Frontal cortex (tissue), 4 donors: Measurements from ENCODE around the gene SLC28A2. TPM values are rescaled to one million over a fixed set of nuclear protein-coding genes. Genes with fewer than 3 reads are reported as not detected.
"Not testable (repeated sequence)": the region's sequence is repeated elsewhere in the genome, so short reads cannot be mapped to it uniquely, and the experiment has no call there.

Source experiments
- DNase-seq, 2 donors: peaks; one replicate each; pipeline ENCODE4 v3.0.0; 2012; ENCODE audit warnings: low spot score in 2 of 2
- FAIRE-seq: peaks from 2 replicates; lab custom pipeline; 2012; peaks lifted over from hg19 to GRCh38; lab: Jason Lieb, UNC
- total RNA-seq: library from RNA; depleted of rRNA; stranded (reverse); fragments of >200 nt; gene quantifications from one replicate; pipeline ENCODE4 v1.2.3, GENCODE V29; 2014
- donor health status: control.
- donor health status: control.
- donor health status: control.

Gene SLC28A2
- not detected for total RNA-seq

- FAIRE-seq (no peak), DNase-seq (no peak)
These were observed at the start of gene SLC28A2 for GRCh38 chr15:45251888-45252287. SLC28A2 (plus strand) TSS chr15:45252234; CDS start chr15:45253216, 982 bp downstream.

- FAIRE-seq (no peak), DNase-seq (no peak)
These were observed 48.9 kb upstream of the SLC28A2 start for GRCh38 chr15:45203182-45203581.

- no peak for FAIRE-seq
- DNase-seq, result no peak
These were observed 46.8 kb upstream of the SLC28A2 start for GRCh38 chr15:45205192-45205591.

GRCh38 chr15:45212493-45212892 lies 39.5 kb upstream of the SLC28A2 start:
- FAIRE-seq (no peak), DNase-seq (no peak)

GRCh38 chr15:45221053-45221599 lies 30.9 kb upstream of the SLC28A2 start:
- FAIRE-seq, result no peak

GRCh38 chr15:45221967-45222366 lies 30.1 kb upstream of the SLC28A2 start:
- DNase-seq (no peak), FAIRE-seq (no peak)

More at GRCh38 chr15:45221053-45221599, 30.9 kb upstream of the SLC28A2 start:
- no peak for DNase-seq

- no peak for FAIRE-seq
These were observed 27.3 kb upstream of the SLC28A2 start for GRCh38 chr15:45224621-45225217.

GRCh38 chr15:45225506-45226273 lies 26.3 kb upstream of the SLC28A2 start:
- no peak for DNase-seq
- FAIRE-seq, result no peak

More at GRCh38 chr15:45224621-45225217, 27.3 kb upstream of the SLC28A2 start:
- DNase-seq, result no peak

GRCh38 chr15:45228931-45229330 lies 23.1 kb upstream of the SLC28A2 start:
- no peak for FAIRE-seq
- no peak for DNase-seq

- DNase-seq, result no peak
- FAIRE-seq, result no peak
These were observed 21.6 kb upstream of the SLC28A2 start for GRCh38 chr15:45230245-45230965.

- no peak for FAIRE-seq
- DNase-seq, result no peak
These were observed 20.9 kb upstream of the SLC28A2 start for GRCh38 chr15:45231132-45231531.

- DNase-seq, result no peak
- FAIRE-seq, result no peak
These were observed 20.0 kb upstream of the SLC28A2 start for GRCh38 chr15:45231864-45232562.

GRCh38 chr15:45234562-45235235 lies 17.3 kb upstream of the SLC28A2 start:
- FAIRE-seq, result no peak

GRCh38 chr15:45236806-45237205 lies 15.2 kb upstream of the SLC28A2 start:
- not testable (repeated sequence) for DNase-seq, FAIRE-seq

More at GRCh38 chr15:45234562-45235235, 17.3 kb upstream of the SLC28A2 start:
- DNase-seq, result no peak

GRCh38 chr15:45242289-45242688 lies 9.7 kb upstream of the SLC28A2 start:
- no peak for FAIRE-seq
- DNase-seq, result no peak

- FAIRE-seq (no peak), DNase-seq (no peak)
These were observed 2.8 kb upstream of the SLC28A2 start for GRCh38 chr15:45249125-45249780.

- no peak for FAIRE-seq
- no peak for DNase-seq
These were observed 1.3 kb downstream of the SLC28A2 start for GRCh38 chr15:45253330-45253729.

- FAIRE-seq (no peak), DNase-seq (no peak)
These were observed 2.4 kb downstream of the SLC28A2 start for GRCh38 chr15:45254405-45254804.

GRCh38 chr15:45254824-45255223 lies 2.8 kb downstream of the SLC28A2 start:
- not testable (repeated sequence) for FAIRE-seq

More at GRCh38 chr15:45254824-45255223, 2.8 kb downstream of the SLC28A2 start:
- DNase-seq, result not testable (repeated sequence)
